D721Med (cell line): ENCODE measurements around the gene IL17C.

Experiments
- DNase-seq: peaks from one replicate; pipeline ENCODE4 v3.0.0; 2011; ENCODE audit warnings: low spot score; ENCODE audit not compliant: insufficient read length
- FAIRE-seq: peaks from 2 replicates; lab custom pipeline; 2011; peaks lifted over from hg19 to GRCh38; lab: Jason Lieb, UNC
- CTCF ChIP-seq: IDR thresholded peaks from 2 replicates; pipeline ENCODE4 v1.5.1; 2012; ENCODE audit warnings: mild to moderate bottlenecking, control low read depth; ENCODE audit not compliant: insufficient read depth; ENCODE audit errors: missing control alignments

IL17C gene

GRCh38 chr16:88646345-88647034, 8.1 kb downstream of the IL17C start:
- DNase-seq (no peak), FAIRE-seq (no peak)
- TF ChIP-seq CTCF, result no peak

- FAIRE-seq (no peak), DNase-seq (no peak)
- TF ChIP-seq CTCF, result no peak
Measured at GRCh38 chr16:88647178-88648070, 9.1 kb downstream of the IL17C start.

GRCh38 chr16:88649195-88649923, 11.0 kb downstream of the IL17C start:
- no peak for DNase-seq
- no peak for FAIRE-seq
- no peak for TF ChIP-seq CTCF

- FAIRE-seq, result no peak
- DNase-seq, result no peak
- TF ChIP-seq CTCF, result no peak
Measured at GRCh38 chr16:88649924-88650748, 11.8 kb downstream of the IL17C start.

- TF ChIP-seq CTCF, result no peak
- DNase-seq (no peak), FAIRE-seq (no peak)
Measured at GRCh38 chr16:88650749-88651275, 12.4 kb downstream of the IL17C start, which contains the start of gene CYBA. TSS of gene CYBA (minus strand) at chr16:88651053. CDS start at chr16:88651013, 40 bp downstream.
